GM18507 (cell line): Measurements from ENCODE around the gene PTN.

Experiments
- DNase-seq: peaks from one replicate; pipeline ENCODE4 v3.0.0; 2011; ENCODE audit warnings: low read depth; ENCODE audit not compliant: insufficient read length; ENCODE audit errors: extremely low spot score
- FAIRE-seq: peaks from 2 replicates; lab custom pipeline; 2011; peaks lifted over from hg19 to GRCh38; lab: Jason Lieb, UNC

The PTN gene, protein sequence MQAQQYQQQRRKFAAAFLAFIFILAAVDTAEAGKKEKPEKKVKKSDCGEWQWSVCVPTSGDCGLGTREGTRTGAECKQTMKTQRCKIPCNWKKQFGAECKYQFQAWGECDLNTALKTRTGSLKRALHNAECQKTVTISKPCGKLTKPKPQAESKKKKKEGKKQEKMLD

DNA sequence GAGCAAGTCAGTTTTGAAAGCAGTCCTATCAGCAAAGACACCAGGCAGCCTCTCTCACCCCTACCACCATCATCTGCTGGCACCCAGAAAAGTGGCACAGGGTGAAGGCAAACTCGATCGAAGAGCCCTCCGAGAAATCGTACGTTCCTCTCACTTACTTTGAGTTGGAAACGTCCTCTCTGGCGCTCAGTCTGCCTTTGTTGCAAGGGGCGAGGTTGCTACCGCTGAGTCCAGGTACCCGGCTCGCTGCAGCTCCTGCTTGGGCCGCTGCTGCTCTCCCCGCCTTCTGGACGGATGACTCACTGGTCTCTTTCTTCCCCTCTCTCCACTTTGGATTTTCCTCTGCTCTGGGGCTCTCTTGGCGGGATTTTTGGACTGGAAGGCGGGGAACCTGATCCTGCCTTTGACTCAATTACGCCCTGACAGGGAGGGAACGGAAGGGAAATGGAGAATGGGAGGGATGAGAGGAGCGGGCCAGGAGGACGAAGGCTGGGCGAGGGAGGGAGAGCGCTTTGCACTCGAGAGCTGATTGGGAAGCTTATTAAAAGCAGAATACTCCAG is at the start of gene PTN:
Gene PTN (minus strand): TSS at position 453 of the 561 bp plus-strand sequence. CDS start 88,760 bp downstream, outside the sequence.
- no peak for DNase-seq
- no peak for FAIRE-seq

DNA sequence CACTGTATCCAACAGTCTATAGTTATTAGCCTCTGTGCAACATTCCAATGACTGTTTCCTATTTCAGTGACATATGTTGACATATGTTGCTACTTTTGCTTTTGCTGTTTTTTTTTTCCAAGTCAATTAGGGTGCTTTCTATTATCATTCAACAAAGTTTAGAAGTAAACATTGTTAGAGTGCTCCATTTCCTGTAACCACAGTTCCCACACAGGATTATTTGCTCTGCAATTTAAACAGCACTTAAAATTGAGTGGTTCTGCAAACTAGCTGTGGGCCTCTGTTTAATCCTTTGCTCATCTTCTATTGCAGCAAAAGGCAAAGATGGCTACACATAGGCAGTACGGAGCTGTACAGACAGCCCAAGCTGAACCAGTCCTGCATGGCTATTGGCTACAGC is 46.5 kb upstream of the PTN start:
- no peak for DNase-seq
- FAIRE-seq = no peak

DNA sequence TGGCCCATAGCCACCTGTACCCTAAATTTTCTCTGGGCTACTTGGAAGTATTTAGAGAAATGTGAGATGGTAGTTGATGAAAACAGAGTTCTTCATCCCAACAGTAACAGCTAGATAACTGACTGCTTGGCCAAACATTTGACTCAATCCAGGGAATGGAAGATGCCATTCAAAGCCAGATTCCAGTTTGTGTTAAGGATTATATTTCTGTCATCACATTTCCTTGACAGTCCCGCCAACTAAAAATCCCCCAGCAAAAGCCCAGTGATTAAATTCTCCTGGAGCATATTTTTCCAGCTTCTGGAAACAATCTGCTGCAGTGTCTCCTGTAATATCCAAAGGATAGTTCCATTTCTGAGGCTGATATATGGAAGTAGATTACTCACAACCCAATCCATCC is 45.4 kb upstream of the PTN start:
- no peak for FAIRE-seq
- no peak for DNase-seq

DNA sequence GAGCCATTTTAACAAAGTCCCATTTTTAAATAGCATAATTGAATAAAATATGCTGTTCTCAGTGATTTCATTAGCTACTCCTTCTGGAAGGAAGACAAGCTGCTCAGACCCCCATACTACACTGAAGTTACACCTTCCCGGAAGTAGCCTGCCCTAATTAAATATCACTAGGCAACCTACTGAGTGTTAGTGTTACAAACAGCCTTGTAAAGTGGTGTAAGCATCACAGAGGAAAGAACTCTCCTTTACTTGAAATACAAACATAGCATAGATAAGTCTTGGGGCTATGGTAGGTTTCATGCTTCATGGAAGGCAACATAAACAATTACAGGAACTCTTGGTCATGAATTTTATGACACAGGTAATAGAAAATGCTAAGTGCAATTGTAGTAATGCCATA is 43.4 kb upstream of the PTN start:
- FAIRE-seq = no peak

DNA sequence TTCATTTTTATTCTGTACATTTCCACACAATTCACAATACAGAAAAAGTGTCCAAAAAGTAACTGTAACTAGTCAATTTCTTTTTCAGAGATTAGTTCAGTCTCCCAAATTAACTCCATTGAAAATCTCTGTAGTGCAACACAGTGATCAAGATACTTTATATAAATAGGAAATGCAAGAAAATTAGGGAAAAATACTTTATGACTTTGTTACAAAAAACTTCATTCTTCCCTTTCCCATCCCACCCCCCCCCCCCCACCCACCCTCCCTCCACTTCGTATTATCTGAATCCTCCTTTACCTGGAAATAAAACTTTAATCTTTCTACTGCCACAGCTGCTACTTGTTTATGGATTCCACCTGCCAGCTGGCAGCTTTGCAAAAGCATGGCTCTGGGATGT is 37.5 kb upstream of the PTN start:
- DNase-seq (no peak), FAIRE-seq (no peak)

More for the DNA sequence above, 43.4 kb upstream of the PTN start:
- no peak for DNase-seq

DNA sequence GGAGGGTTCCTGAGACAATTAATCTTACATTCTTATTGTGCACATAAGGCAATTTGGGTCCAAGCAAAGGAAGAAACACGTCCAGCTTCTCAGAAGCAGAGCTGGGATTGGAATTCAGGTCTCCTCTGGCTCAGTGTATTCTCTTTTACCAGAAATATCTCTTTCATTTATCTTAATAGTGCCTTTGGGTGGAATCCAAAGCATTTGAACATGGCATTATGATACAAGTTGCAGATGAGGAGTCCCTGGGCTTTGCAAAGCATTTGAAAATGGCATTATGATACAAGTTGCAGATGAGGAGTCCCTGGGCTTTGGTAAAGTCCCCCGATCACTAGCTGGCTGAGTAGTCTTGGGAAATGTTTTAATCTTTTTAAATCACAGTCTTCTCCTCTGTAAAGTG is 30.0 kb upstream of the PTN start:
- DNase-seq (no peak), FAIRE-seq (no peak)

DNA sequence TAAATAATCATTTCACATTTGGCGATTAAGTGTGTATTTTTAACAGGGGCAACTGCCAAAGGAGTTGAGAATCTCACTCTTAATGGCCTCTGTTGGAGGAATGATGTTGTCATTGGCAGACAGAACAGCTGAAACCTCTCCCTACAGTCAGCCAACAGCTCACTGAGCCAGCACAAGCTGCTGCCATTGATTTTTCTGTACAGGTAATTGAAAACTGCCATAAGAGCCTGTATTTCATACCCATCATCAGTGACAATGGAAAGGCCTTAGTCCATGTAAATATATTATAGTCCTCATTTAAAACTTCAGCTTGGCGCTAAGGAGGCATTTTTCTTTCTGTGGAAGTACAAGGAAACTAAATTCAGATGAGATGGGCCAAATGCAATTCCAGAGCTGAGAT is 28.1 kb upstream of the PTN start:
- FAIRE-seq = no peak
- no peak for DNase-seq

DNA sequence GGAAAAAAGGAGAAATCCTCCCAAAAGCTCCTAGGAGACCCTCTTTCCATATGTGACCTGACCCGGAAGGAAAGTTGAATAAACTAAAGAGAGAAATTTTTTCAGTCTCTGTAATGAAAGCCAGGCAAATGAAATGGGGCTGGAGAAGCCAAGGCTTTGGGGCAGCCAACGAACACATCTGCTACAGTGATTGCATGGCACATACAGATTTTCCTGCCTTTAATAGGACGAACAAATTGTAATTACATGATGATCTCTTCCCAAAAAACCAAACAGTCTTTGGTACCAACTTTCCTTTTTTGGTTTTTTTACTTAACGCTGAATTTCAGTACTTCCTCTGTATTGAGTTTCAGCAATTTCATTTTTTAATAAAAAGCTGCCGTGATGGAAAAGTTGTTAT is 23.5 kb upstream of the PTN start:
- no peak for FAIRE-seq

DNA sequence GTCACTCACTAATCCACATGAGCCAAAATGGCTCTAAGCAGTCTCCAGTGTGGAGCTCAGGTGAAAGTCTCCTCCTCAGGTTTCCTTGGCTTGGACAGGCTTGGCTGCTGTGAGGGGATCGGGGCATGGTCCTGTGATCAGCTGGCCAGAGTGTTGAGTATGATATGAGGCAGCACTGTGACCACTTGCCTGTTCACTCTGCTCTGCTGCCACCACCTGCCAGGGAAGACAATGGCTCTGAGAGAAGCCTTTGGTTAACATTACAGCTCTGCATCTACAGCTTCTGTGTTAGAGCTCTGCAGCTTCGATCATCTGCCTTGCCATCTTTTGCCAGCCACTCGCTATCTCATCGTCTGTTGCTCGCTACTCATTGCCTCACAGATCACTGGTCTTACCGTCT is 20.1 kb upstream of the PTN start:
- DNase-seq = no peak
- FAIRE-seq = no peak

More for the DNA sequence above, 23.5 kb upstream of the PTN start:
- DNase-seq = no peak

DNA sequence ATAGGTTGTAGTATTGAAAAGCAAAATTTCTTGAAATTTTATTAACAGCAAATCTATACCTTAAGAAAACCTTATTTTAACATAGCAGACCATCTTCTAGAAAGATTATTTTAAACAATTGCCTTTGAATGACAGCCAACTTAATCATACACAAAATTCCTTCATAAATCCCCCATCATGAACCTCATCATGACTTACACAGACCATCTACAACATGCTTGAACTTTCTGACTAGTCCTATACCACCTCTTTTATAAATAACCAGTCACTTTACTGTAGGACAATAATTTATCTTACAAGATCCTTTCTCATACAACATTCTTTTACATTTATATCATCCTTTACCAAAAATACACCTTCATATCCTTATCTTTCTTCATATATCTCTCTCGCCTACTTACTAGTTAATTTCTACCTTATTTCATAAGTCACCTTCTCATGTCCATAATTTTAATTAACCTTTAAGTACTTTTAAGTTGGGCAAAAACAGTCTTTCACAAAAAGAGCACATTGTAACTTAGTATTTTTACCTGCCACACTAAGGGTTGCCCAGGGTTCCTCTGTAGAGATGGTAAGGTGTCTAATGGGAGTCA is 16.6 kb upstream of the PTN start:
- no peak for FAIRE-seq
- no peak for DNase-seq

DNA sequence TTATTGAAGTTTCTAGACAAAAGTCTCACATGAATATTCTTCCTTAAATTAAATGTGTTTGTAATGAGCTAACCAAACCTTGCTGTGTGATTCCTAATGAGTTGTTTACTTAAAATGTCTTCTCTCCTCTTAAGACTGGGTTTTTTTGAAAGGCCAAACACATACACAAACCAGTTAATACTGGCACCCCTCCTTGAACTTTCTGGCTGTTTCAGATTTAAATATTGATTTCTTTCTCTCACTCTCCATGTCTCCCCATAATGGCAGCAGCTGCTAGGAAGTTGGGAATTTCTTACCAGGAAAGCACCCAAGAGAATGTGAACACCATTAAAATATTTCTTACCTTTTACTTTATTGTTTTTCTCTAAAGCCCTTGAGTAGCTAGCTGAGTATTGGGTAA is 11.4 kb upstream of the PTN start:
- FAIRE-seq (no peak), DNase-seq (no peak)

DNA sequence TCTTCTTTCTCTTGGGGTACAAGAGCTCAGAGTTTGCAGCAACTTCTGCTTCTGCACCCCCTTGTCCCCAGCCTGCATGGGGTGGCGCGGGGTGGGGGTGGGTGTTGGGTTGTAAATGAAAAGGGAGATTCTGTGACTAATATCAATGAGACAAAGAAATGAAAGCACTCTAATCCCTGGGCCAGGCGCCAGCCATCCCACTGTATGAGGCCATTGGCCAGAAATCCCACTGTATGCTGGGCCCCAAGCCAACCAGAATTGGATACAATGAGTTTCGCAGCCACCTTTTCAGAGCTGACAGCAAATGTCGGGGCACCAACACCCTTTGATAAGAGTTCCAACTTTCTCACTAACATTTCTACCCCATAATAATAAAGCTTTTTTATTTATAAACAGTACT is 10.9 kb upstream of the PTN start:
- DNase-seq (no peak), FAIRE-seq (no peak)

DNA sequence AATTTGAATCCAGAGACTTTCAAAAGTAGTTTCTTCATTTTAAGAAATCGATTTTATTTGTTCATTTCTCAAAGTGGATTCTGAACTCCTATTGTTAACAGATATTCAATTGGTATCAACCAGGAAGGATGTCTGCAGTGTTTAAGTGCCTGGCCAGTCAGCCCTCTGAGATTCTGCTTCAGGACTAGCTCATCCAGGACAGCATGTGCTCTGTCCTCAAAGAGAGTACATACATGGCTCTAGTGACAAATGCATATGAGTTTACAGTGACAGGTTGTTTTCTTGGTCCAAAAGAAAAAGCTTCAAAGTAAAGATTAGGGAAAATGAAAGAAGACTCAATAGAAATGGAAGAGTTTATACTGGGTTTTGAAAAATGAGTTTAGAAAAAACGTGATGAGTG is 8.4 kb upstream of the PTN start:
- no peak for DNase-seq
- FAIRE-seq = no peak

DNA sequence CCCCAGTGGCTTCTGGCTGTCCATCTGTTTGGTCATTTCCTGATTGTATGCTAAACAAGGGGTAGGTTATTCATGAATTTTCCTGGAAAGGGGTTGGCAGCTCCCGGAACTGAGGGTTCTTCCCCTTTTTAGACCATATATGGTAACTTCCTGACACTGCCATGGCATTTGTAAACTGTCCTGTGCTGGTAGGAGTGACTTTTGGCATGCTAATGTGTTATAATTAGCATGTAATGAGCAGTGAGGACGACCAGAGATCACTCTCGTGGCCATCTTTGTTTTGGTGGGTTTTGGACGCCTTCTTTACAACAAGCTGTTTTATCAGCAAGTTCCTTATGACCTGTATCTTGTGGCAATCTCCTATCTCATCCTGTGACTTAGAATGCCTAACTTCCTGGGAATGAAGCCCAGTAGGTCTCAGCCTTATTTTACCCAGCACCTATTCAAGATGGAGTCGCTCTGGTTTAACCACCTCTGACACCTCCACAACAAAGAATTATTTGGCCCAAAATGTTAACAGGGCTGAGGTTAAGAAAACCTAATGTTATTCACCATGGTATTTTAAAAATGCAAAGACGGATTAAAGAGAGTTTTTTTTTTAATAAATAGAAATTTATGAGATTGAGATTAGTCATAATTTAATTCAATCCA is 2.4 kb upstream of the PTN start:
- no peak for DNase-seq
- no peak for FAIRE-seq

DNA sequence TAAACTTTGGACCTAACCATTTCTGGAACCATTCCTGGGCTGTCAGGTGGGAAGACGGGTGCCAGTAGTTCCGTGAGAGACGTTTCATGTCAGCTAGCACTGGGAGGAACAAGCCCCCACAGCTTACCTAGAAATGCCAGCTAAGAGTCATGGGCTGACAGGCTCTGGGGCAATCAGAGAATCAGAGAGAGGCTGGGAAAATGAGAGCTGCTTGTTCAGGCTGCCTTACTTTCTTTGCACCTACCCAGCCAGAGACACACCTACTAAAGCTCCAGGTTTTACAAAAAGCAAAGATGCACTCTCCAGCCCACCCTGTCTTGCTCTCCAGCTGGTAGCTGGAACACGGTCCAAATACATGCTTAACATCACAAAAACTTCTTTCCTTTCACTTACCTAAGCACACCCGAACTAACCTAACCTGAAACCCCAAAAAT is 688 bp downstream of the PTN start:
- FAIRE-seq (no peak), DNase-seq (no peak)

DNA sequence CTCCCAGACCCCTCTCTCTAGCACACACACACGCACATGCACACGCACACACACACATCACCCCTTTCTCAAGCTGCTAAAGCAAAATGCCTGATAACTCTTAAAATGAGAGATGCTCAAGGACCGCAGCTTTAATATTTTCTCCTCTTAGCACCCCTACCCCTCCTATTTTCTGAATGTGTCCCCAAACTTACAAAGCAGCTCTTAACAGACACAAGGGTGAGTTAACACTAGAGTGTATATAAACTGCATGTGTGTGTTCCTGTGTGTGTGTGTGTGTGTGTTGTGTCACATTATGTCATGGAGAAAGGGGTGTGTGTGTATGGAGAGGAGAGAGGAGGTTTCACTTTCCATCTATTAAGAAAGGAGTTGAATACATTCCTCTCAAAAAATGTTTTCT is 1.3 kb downstream of the PTN start:
- FAIRE-seq (no peak), DNase-seq (no peak)

DNA sequence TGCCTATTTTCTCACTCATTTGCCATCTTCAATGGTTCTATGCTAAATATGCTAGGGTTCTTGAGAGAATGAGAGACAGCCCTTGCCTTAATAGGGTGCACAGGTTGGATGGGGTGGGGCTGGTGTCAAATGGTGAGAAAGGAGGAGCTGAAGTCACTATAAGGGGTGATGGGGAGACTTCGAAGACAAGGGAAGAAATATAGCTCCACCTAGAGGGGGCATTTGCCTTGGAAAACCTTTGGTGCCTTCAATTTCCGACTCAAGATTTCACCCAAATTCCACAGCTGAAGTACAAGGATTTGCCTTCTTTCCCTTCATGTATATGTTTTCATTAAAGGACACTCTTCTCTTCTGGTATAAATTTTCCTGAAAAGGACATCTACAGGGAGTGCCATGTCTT is 5.6 kb downstream of the PTN start:
- DNase-seq (no peak), FAIRE-seq (no peak)

DNA sequence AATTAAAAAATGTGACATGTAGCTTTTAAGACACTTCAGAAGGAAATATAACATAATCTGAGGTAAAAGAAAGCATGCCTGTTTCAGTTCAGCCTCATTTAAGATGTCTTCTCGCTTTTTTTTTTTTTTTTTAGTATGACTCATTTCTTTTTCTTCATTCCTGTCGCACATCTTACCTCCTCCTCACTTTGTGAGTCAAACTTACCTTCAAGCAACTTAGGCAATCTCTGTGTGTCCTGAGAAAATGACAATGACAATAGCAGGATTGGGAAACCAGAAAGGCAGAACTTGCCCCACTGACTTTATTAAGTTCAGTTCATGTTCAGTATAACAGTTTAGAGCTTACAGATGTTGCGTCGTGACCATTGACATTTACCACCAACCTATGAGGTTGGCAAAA is 7.7 kb downstream of the PTN start:
- DNase-seq = no peak
- FAIRE-seq = no peak

DNA sequence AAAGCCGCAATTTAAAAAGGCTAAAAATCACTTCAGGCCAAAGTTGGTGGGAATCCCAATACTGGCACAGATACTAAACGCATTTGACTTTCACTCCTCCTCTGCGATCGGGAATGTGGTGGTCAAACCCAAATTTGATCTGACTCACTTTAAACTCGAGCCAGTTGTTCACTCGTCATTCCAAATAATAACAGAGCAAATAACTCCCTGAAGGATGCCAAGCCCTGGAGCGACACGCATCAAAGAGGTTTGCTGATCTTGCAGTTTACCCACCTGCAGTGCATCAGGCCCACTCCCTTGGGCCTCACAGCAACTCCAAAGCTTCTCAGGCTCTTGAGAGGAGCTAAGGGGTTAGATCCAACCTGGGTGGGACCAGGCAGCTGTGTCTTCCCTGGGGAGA is 12.2 kb downstream of the PTN start:
- FAIRE-seq = no peak

DNA sequence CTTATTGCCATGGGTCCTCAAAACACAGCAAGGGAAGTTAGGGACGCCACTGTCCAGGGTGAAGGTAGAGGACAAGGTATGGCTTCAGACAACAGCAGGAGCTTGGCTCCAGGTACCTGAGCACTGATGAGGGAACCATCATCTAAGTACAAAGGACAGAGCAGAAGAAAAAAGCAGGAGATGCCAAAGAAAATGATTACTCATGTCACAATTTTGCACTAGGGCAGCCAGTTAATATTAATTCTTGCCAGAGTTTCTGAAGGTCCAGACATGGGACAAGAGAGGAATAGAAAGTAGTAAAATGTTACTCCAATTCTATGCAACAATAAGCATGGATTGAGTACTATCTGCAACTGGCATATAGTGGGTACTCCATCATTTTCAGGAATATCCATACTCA is 14.1 kb downstream of the PTN start:
- FAIRE-seq (no peak), DNase-seq (no peak)

More for the DNA sequence above, 12.2 kb downstream of the PTN start:
- no peak for DNase-seq
